K562 (cell line): Measurements from ENCODE around the gene CSKMT. TPM values are rescaled to one million over a fixed set of nuclear protein-coding genes. Genes with fewer than 3 reads are reported as not detected.

ENCODE experiments used
- ATF6 ChIP-seq: sonication (generic); formaldehyde crosslinking; IDR thresholded peaks from 2 replicates; pipeline ENCODE4 v1.4.0; 2020; ENCODE audit warnings: mild to moderate bottlenecking, missing genetic modification reagents
- CEBPB ChIP-seq: fragments of 450-650 bp; IDR thresholded peaks from 2 replicates; pipeline ENCODE4 v1.6.1; 2016; ENCODE audit warnings: missing genetic modification characterization, missing compliant biosample characterization
- E2F8 ChIP-seq: fragments of 450-650 bp; IDR thresholded peaks from 2 replicates; pipeline ENCODE4 v1.7.1; 2018; ENCODE audit warnings: mild to moderate bottlenecking, low read depth; ENCODE audit not compliant: partially characterized antibody
- E4F1 ChIP-seq: fragments of 250-450 bp; sonication (Bioruptor Pico); IDR thresholded peaks from 2 replicates; pipeline ENCODE4 v1.5.0; 2021; ENCODE audit warnings: mild to moderate bottlenecking, borderline replicate concordance
- ELF1 ChIP-seq: fragments of 200-800 bp; sonication (Bioruptor generic); IDR thresholded peaks from 2 replicates; pipeline ENCODE4 v1.6.1; 2016; ENCODE audit warnings: missing genetic modification characterization, missing compliant biosample characterization
- ETV1 ChIP-seq: fragments of 450-650 bp; conservative IDR thresholded peaks from 2 replicates; pipeline ENCODE4 v1.6.1; 2016; ENCODE audit warnings: missing genetic modification characterization, control low read depth, low read depth, missing compliant biosample characterization
- ETV6 ChIP-seq, 3 experiments: fragments of 150-350 bp in 1 of 3; sonication (generic) in 1 of 3; formaldehyde crosslinking in 1 of 3; IDR thresholded peaks; 2 replicates each; pipeline versions ENCODE4 v1.6.1 to v1.8.0; 2014 to 2022; ENCODE audit warnings: borderline replicate concordance in 2 of 3, low read depth in 2 of 3, antibody characterized with exemption in 1 of 3, low read length in 1 of 3, mild to moderate bottlenecking in 1 of 3, missing genetic modification reagents in 1 of 3
- FOXK1 ChIP-seq: sonication (generic); formaldehyde crosslinking; IDR thresholded peaks from 2 replicates; pipeline ENCODE4 v1.8.0; 2022; ENCODE audit warnings: missing genetic modification reagents, mild to moderate bottlenecking, borderline replicate concordance
- GABPB1 ChIP-seq: sonication (generic); formaldehyde crosslinking; IDR thresholded peaks from 2 replicates; pipeline ENCODE4 v1.8.0; 2022; ENCODE audit warnings: mild to moderate bottlenecking, missing genetic modification reagents
- HMGN3 ChIP-seq: IDR thresholded peaks from 2 replicates; pipeline ENCODE4 v1.6.1; 2011; ENCODE audit warnings: borderline replicate concordance, low read depth, mild to moderate bottlenecking, mixed read lengths, low read length; ENCODE audit not compliant: insufficient read length; ENCODE audit errors: extremely low read depth
- TBP ChIP-seq: optimal IDR thresholded peaks from 2 replicates; pipeline ENCODE3; 2011; ENCODE audit warnings: low read depth, low read length, improper control_type of control experiment
- ZNF609 ChIP-seq: sonication (generic); formaldehyde crosslinking; IDR thresholded peaks from 2 replicates; pipeline ENCODE4 v1.8.1; 2023; ENCODE audit warnings: missing genetic modification reagents, mild to moderate bottlenecking, borderline replicate concordance
- polyA plus RNA-seq, 8 experiments: library from polyadenylated mRNA; depleted of rRNA in 4 of 8; stranded (reverse) in 5 of 8; unstranded in 3 of 8; fragments of >200 nt; fragmentation: Nextera tagmentation in 2 of 8; fragmentation: Illumina TruSeq in 1 of 8; extraction: Ambion mirVana in 2 of 8; extraction: Trizol in 1 of 8; gene quantifications; 2 replicates each; pipeline versions ENCODE4 v1.2.1 to v1.2.3, GENCODE V29; 2011 to 2014; ENCODE audit warnings: inconsistent platforms in 1 of 8, missing spikeins in 1 of 8
- total RNA-seq, 7 experiments: library from RNA; depleted of rRNA in 6 of 7; stranded (reverse); fragments of >200 nt in 6 of 7; fragmentation: Illumina TruSeq in 2 of 7; extraction: Trizol in 2 of 7; gene quantifications; 2 replicates each; pipeline versions ENCODE4 v1.2.1 to v1.2.3, GENCODE V29; 2011 to 2021; ENCODE audit warnings: low replicate concordance in 1 of 7

Gene CSKMT
- total and polyA plus RNA-seq, 9 of the 15 experiments (the other 6 are each of a cell fraction or from before 2014, with no cell fraction given), result 10.3 to 108 (median 27.2) TPM

GRCh38 chr11:62621567-62622470 lies 43.3 kb upstream of the CSKMT start, which contains the start of gene B3GAT3 (continued):
- TF ChIP-seq CEBPB (peak; percentile 95), HMGN3 (peak; percentile 90), E2F8 (peak; percentile 96), ETV1 (tag) (peak; percentile 99), ELF1 (tag) (peak; percentile 96), FOXK1 (CRISPR knock-in tag) (no peak), GABPB1 (peak; percentile 98), ETV6 (IDR thresholded peaks at IDR 0.05; ENCODE audit: borderline replicate concordance in 1 of 2, low read depth in 2 of 2, low read length in 1 of 2) (peak in 1 of 2 experiments; percentile 66; a peak in 1 of 4 replicates), ETV6 (CRISPR knock-in tag; IDR thresholded peaks at IDR 0.05; ENCODE audit: borderline replicate concordance) (no peak), E4F1 (CRISPR knock-in tag) (no peak), ZNF609 (CRISPR knock-in tag) (0 out of 2 replicates have a peak, but pooled peaks have one; percentile 44), ATF6 (CRISPR knock-in tag) (peak; percentile 37; the same call in 1 of the 2 replicates), TBP (peak; percentile 50)
